Activated naive CD4-positive, alpha-beta T cell treated with Interleukin-2 at 50 U/mL for 16 hours (primary cell): Measurements from ENCODE around the gene SFTPA1.
"Not testable (repeated sequence)": the region's sequence is repeated elsewhere in the genome, so short reads cannot be mapped to it uniquely, and the experiment has no call there.

ENCODE experiments used
- DNase-seq: peaks from one replicate; pipeline ENCODE4 v3.0.0-alpha.2; 2020

Gene SFTPA1

DNA sequence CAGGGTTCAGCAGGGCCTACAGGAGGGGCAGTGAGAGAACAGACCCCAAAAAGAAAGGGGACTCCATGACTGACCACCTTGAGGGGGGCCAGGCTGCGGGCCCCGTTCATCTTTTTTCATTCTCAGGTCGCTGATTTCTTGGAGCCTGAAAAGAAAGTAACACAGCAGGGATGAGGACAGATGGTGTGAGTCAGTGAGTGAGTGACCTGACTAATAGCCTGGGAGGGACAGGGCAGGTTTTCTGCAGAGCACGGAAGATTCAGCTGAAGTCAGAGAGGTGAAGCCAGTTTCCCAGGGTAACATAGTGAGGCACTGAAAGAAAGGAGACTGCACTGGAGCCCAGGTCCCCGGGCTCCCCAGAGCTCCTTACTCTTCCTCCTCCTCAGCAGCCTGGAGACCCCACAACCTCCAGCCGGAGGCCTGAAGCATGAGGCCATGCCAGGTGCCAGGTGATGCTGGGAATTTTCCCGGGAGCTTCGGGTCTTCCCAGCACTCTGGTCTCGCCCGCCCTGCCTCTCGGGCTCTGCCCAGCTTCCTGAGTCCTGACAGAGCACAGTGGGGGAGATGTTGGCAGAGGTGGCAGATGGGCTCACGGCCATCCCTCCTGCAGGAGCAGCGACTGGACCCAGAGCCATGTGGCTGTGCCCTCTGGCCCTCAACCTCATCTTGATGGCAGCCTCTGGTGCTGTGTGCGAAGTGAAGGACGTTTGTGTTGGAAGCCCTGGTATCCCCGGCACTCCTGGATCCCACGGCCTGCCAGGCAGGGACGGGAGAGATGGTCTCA is 646 bp downstream of the SFTPA1 start:
- DNase-seq: not testable (repeated sequence)

DNA sequence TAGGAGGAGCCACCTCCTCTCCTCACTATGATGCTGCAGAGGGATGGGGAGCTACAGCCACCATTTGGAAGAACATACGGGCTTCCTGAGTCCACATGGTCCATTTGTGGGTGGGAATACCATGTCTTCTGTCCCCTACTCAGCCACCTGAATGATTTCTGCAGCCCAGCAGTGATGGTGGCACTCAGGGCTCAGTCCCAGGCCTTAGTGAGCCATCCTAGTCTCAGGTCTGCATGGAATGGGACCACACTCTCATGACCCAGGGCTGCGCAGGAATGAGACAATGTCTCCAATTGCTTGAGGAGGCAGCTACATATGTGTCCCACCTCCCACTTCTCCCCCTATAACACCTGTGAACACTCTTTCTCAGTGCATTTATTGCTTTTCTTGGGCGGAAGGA is 4.8 kb downstream of the SFTPA1 start:
- no peak for DNase-seq

DNA sequence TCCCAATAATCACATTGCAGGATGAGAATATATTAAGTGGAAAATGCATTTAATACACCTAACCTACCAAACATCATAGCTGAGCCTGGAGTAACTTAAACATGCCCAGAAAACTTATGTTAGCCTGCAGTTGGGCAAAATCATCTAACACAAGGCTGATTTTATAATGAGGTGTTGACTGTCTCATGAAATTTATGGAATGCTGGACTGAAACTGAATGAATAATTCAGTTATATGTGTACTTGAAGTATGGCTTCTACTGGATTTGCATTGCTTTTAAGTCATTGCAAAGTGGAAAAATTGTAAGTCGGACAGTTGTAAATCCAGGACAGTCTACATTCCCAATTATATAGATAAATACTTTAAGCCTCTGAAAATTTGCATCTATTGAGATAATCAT is 5.4 kb downstream of the SFTPA1 start:
- no peak for DNase-seq

DNA sequence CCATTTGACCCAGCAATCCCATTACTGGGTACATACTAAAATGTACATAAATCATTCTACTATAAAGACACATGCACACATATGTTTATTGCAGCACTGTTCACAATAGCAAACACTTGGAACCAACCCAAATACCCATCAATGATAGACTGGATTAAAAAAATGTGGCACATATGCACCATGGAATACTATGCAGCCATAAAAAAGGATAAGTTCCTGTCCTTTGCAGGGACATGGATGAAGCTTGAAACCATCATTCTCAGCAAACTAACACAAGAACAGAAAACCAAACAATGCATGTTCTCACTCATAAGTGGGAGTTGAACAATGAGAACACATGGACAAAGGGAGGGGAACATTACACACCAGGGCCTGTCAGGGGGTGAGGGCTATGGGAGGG is 12.9 kb downstream of the SFTPA1 start:
- DNase-seq: not testable (repeated sequence)

DNA sequence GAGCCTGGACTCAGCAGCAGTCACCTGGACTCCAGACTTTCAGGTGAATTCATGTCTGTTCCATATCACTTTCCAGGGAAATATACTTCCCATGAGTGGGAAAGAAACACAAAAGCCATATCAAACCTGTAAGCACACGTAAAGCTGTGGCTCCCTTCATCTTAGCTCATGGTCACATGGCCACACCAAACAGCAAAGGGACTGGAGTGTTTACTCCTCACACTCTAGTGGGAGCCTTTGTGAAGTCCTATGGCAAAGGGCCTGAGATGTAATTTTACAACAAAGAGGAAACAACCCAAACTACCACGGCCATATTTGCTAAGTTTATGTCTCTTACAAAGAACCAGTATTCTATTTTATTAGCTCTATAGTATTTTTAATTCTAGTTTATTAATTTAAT is 16.3 kb downstream of the SFTPA1 start:
- DNase-seq: no peak

DNA sequence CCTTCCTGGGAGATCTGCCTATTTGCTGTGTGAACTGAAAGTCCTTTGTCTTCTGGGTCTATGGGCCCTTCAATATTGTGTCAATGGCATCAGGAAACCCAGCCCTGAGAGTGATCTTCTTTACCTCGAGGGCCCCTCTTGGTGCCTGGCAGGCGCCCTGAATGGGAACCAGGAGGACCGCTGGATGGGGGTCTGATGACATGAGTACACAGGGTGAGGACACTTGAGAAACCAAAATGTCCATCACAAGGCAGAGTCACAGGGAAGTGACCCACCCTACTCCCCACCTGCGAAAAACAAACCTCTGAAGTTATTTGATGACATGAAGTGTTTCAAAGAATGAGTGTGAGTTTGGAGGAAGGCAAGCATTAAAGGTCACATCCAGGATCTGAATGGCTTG is 17.3 kb downstream of the SFTPA1 start:
- DNase-seq: no peak

DNA sequence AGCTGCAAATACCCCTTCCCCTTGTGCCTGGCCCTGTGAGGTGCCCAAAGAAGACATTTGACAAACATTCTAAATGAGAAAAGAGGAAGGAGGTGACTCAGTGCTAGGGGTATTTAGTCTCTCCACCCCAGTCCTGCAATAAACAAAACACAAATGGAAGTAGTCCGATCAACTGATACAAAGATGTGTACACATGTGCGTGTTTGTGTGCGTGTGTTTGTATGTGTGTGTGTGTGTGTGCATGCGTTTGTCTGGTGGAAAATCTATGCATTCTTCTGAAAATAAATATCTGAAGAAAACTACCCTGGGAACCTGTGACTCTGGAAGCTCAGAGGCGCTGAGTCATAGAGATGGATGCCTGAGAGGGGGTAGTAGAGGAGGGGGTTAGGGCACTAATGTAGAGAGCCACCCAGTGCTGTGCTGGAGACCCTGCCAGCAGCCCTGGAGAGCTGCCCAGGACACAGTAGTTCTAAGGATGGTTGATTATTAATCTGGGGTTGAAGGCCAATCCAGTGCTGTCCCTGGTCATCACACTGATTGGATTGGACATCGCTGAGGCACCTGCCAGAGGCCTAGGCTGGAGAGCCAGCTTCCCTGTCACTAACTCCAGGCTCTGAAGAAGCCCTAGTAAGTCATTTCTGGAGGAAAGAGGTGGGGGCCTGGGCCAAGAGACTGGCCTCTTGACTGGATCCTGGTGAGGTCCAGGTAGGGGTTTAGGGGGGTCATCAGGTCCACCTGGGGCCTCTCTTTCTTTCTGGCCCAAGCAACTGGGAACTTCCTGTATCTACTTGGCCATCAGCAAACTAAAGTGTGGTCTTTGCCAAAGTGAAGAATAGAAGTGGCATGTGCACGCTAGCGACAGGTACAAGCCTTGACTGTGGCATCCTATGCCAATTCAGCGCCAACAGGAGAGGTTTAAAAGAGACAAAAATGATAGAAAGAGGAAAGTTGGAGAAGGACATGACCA is 18.5 kb downstream of the SFTPA1 start:
- DNase-seq: no peak

DNA sequence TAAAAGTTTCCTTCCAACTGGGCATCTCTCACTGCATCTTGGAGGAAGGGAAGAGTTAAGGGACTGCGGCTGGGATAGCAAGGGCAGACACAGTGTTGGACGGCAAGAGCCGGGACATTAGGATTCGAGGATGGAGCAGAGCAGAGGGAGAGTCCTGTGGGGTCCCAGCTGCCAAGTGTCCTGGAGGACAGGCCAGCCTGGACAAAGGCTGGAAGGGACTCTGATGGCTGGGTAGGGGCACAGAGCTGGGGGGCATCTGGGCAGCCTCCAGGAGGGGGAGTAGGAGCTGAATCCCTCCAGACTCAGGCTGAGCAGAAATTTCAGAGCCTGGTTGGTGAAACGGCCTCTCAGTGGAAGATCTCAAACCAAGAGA is 19.2 kb downstream of the SFTPA1 start:
- DNase-seq: no peak

DNA sequence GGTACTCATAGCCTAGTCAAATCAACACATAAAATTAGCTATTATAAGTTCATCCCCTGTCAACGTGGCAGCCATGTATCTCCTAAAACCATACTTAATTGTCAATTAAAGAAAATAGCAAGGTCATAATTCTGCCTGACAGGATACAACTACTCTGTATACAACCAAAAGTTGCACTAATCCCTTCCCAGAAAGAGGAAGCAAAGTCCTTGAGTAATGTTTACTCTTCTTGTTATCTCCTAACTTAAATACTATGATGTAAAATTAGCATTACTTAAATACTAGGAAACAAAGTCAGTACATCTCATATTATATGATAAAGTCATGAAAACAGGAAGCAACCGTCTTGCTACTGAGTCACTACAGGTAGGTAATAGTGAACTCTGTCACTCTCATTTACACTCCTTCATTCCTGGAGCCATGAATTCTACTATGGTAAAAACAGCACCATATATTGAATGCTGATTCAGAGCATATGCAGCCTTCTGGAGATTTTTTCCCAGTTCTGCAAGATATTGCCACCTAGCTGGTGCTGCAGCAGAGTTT is 26.0 kb downstream of the SFTPA1 start:
- DNase-seq: not testable (repeated sequence)

DNA sequence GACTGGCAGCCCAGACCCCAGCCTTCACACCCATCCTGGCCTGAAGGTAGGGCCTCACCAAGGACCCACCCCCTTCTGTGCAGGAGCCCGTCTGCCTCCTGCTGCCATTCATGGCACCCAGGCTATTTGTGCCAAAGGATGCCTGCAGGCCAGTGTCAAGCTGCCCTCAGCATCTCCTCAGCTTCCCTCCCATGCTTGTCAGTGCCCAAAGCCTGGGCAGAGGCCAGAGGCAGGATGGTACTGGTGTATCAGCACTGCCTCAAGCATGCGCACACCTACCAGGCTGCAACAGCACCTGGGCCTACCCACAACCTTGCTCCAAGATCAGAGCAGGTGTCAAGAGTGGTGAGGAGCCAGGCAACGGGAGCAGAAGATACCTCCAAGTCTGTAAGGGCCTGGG is 27.6 kb downstream of the SFTPA1 start:
- no peak for DNase-seq

DNA sequence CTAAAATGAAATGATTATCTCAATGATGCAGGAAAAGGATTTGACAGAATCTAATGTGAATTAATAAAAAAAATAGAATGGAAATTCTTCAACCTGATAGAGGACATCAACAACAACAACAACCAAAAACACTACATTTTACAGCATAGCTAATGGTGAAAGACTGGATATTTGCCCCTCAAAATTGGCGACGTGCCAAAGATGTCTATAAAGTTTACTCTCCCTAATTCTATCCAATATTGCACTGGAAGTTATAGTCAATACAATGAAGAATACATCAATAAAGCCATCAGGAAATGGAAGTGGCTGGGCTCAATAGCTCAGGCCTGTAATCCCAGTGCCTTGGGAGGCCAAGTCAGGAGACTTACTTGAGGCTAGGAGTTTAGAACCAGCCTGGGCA is 42.0 kb downstream of the SFTPA1 start:
- not testable (repeated sequence) for DNase-seq

DNA sequence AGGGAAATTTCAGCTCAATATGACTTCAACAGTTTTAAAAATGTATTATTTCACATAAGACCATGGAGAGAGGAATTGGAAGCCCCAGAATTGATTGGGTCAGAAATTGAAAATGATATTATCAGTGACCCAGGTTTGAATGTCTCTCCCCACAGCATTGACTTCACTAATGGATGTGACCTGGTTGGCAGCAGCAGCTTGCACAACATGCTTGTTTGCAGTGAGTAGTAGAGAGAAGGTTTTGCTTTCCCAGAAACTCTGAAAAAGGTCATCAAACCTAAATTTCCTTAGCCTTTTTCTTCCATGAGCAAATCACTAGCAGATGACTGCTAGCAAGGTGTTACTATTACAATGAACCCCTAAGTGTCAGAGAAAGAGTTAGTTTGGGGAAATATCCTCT is 52.5 kb downstream of the SFTPA1 start:
- not testable (repeated sequence) for DNase-seq

DNA sequence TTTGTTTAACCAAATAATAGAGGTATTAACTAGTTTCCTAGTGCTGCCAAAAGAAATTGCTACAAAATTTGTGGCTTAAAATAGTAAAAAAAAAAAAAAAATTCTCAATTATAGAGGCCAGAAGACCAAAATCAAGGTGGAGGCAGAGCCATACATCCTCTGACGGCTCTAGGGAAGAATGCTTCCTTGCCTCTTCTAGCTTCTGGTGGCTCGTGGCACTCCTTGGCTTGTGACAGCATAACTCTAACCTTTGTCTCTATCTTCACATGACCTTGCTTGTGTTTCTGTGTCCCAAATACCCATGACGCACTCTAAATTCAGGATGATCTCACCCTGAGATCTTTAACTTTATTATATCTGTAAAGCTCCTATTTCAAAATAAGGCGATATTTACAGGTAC is 53.9 kb downstream of the SFTPA1 start:
- DNase-seq: not testable (repeated sequence)
